ENCODE results near the gene TBX4.
"Not testable (repeated sequence)": the region's sequence is repeated elsewhere in the genome, so short reads cannot be mapped to it uniquely, and the experiment has no call there.

The TBX4 gene

GRCh38 chr17:61486135-61487120 is 34.2 kb downstream of the TBX4 start:
- no peak for DNase-seq

- DNase-seq, result no peak
These were observed 35.2 kb downstream of the TBX4 start for GRCh38 chr17:61487161-61487988.

GRCh38 chr17:61487989-61488595 is 35.9 kb downstream of the TBX4 start:
- DNase-seq, result no peak

GRCh38 chr17:61488878-61489718 is 36.9 kb downstream of the TBX4 start:
- DNase-seq, result no peak

GRCh38 chr17:61489719-61490490 is 37.7 kb downstream of the TBX4 start:
- DNase-seq, result no peak

GRCh38 chr17:61490540-61490975 is 38.3 kb downstream of the TBX4 start:
- no peak for DNase-seq

GRCh38 chr17:61491981-61492380 is 39.8 kb downstream of the TBX4 start:
- no peak for DNase-seq

- no peak for DNase-seq
These were observed 40.7 kb downstream of the TBX4 start for GRCh38 chr17:61492759-61493526.

GRCh38 chr17:61493830-61494324 is 41.7 kb downstream of the TBX4 start:
- not testable (repeated sequence) for DNase-seq

GRCh38 chr17:61494325-61495160 is 42.3 kb downstream of the TBX4 start:
- DNase-seq, result no peak

GRCh38 chr17:61495161-61495857 is 43.1 kb downstream of the TBX4 start:
- DNase-seq, result no peak

- DNase-seq, result no peak
These were observed 44.1 kb downstream of the TBX4 start for GRCh38 chr17:61496174-61496956.

GRCh38 chr17:61496957-61497653 is 44.9 kb downstream of the TBX4 start:
- no peak for DNase-seq

- no peak for DNase-seq
These were observed 46.1 kb downstream of the TBX4 start for GRCh38 chr17:61498042-61498994.

GRCh38 chr17:61499632-61500031 is 47.4 kb downstream of the TBX4 start:
- no peak for DNase-seq

GRCh38 chr17:61500287-61500686 is 48.1 kb downstream of the TBX4 start:
- no peak for DNase-seq
